ENCODE measurements around the gene NCKAP5L.
A peak's percentile ranks its signal among the peaks of the same experiment; 100 is the strongest.
"Not testable (repeated sequence)": the region's sequence is repeated elsewhere in the genome, so short reads cannot be mapped to it uniquely, and the experiment has no call there.

The NCKAP5L gene

GRCh38 chr12:49863946-49864797 lies 36.0 kb upstream of the NCKAP5L start:
- no peak for DNase-seq

GRCh38 chr12:49860921-49861320 lies 32.7 kb upstream of the NCKAP5L start:
- DNase-seq: not testable (repeated sequence)

- not testable (repeated sequence) for DNase-seq
These were observed 27.7 kb upstream of the NCKAP5L start for GRCh38 chr12:49855890-49856289.

- DNase-seq: no peak
These were observed 26.8 kb upstream of the NCKAP5L start for GRCh38 chr12:49854976-49855375.

- DNase-seq: no peak
These were observed 25.5 kb upstream of the NCKAP5L start for GRCh38 chr12:49853671-49854070.

- DNase-seq: no peak
These were observed 18.9 kb upstream of the NCKAP5L start for GRCh38 chr12:49847161-49847560.

GRCh38 chr12:49846032-49846431 lies 17.8 kb upstream of the NCKAP5L start:
- no peak for DNase-seq

GRCh38 chr12:49843876-49844437 lies 15.7 kb upstream of the NCKAP5L start:
- peak; percentile 18 for DNase-seq

- no peak for DNase-seq
These were observed 15.2 kb upstream of the NCKAP5L start for GRCh38 chr12:49843411-49843810.

- peak; percentile 96 for DNase-seq
These were observed 14.5 kb upstream of the NCKAP5L start, which contains the start of gene BCDIN3D for GRCh38 chr12:49842519-49843352. Gene BCDIN3D (minus strand): TSS chr12:49843106. CDS start chr12:49843087, 19 bp downstream.

- peak; percentile 65 for DNase-seq
These were observed 10.9 kb upstream of the NCKAP5L start for GRCh38 chr12:49838973-49839633.

- no peak for DNase-seq
These were observed 4.7 kb upstream of the NCKAP5L start for GRCh38 chr12:49832836-49833421.

- DNase-seq: no peak
These were observed 3.5 kb upstream of the NCKAP5L start for GRCh38 chr12:49831717-49832116.

- DNase-seq: peak; percentile 59
These were observed 663 bp downstream of the NCKAP5L start for GRCh38 chr12:49827401-49828099.

GRCh38 chr12:49827051-49827400 lies 1.2 kb downstream of the NCKAP5L start:
- peak; percentile 40 for DNase-seq

GRCh38 chr12:49825971-49826421 lies 2.2 kb downstream of the NCKAP5L start:
- no peak for DNase-seq

GRCh38 chr12:49825360-49825970 lies 2.7 kb downstream of the NCKAP5L start:
- peak; percentile 82 for DNase-seq

- DNase-seq: peak; percentile 92
These were observed 3.3 kb downstream of the NCKAP5L start for GRCh38 chr12:49824895-49825294.

- DNase-seq: no peak
These were observed 3.8 kb downstream of the NCKAP5L start for GRCh38 chr12:49824416-49824815.

- no peak for DNase-seq
These were observed 4.3 kb downstream of the NCKAP5L start for GRCh38 chr12:49823951-49824350.

- no peak for DNase-seq
These were observed 4.9 kb downstream of the NCKAP5L start for GRCh38 chr12:49823350-49823749.

Data from inflammatory macrophage treated with lipopolysaccharide for 4 hours (primary cell).